HepG2 (cell line): Measurements from ENCODE around the gene ZNF888. TPM values are rescaled to one million over a fixed set of nuclear protein-coding genes. Genes with fewer than 3 reads are reported as not detected.
A peak's percentile ranks its signal among the peaks of the same experiment; 100 is the strongest.

Source experiments
- ARNT2 ChIP-seq: sonication (generic); formaldehyde crosslinking; IDR thresholded peaks from 2 replicates; pipeline ENCODE4 v1.8.0; 2022; ENCODE audit warnings: mild to moderate bottlenecking, low read depth, missing genetic modification reagents, moderate library complexity
- CBX2 ChIP-seq, 2 experiments: fragments of 200-600 bp in 1 of 2; sonication (generic); formaldehyde crosslinking in 1 of 2; IDR thresholded peaks; 2 replicates each; pipeline versions ENCODE4 v1.7.0 to v1.8.1; 2018 to 2022; ENCODE audit warnings: low read depth in 2 of 2, low read length in 1 of 2, mild to moderate bottlenecking in 1 of 2, missing genetic modification reagents in 1 of 2
- E2F5 ChIP-seq: sonication (generic); formaldehyde crosslinking; conservative IDR thresholded peaks from 2 replicates; pipeline ENCODE4 v1.4.0; 2020; ENCODE audit warnings: missing genetic modification reagents
- FIP1L1 ChIP-seq: fragments of 200-400 bp; formaldehyde crosslinking; IDR thresholded peaks from 2 replicates; pipeline ENCODE4 v1.6.1; 2018; ENCODE audit warnings: low read depth, mild to moderate bottlenecking, low read length, moderate library complexity, borderline replicate concordance; ENCODE audit not compliant: insufficient read depth
- HMG20B ChIP-seq: conservative IDR thresholded peaks from 2 replicates; pipeline ENCODE4 v1.6.1; 2016; ENCODE audit warnings: missing genetic modification reagents, missing compliant biosample characterization
- KAT8 ChIP-seq: IDR thresholded peaks from 2 replicates; pipeline ENCODE4 v1.6.1; 2016; ENCODE audit warnings: missing genetic modification reagents, missing compliant biosample characterization
- NFATC3 ChIP-seq: sonication (generic); formaldehyde crosslinking; IDR thresholded peaks from 2 replicates; pipeline ENCODE4 v1.5.1; 2020; ENCODE audit warnings: mild to moderate bottlenecking, missing genetic modification reagents
- PPARG ChIP-seq: conservative IDR thresholded peaks from 2 replicates; pipeline ENCODE4 v1.6.1; 2016; ENCODE audit warnings: missing biosample characterization, missing genetic modification reagents
- RARG ChIP-seq: sonication (generic); formaldehyde crosslinking; IDR thresholded peaks from 2 replicates; pipeline ENCODE4 v1.4.0; 2020; ENCODE audit warnings: low read depth, mild to moderate bottlenecking, missing genetic modification reagents
- RBM39 ChIP-seq: fragments of 200-400 bp; formaldehyde crosslinking; IDR thresholded peaks from one replicate; pipeline ENCODE4 v1.6.1; 2018; ENCODE audit warnings: antibody characterized with exemption, mild to moderate bottlenecking, low read depth, low read length; ENCODE audit not compliant: poor library complexity, severe bottlenecking
- THAP11 ChIP-seq: IDR thresholded peaks from 2 replicates; pipeline ENCODE4 v1.6.1; 2016; ENCODE audit warnings: missing biosample characterization, missing genetic modification reagents
- ZBTB42 ChIP-seq: sonication (generic); formaldehyde crosslinking; IDR thresholded peaks from 2 replicates; pipeline ENCODE4 v1.5.0; 2020; ENCODE audit warnings: mild to moderate bottlenecking, missing genetic modification reagents
- ZFP62 ChIP-seq: sonication (generic); formaldehyde crosslinking; IDR thresholded peaks from 2 replicates; pipeline ENCODE4 v1.4.0; 2020; ENCODE audit warnings: missing genetic modification reagents
- ZNF296 ChIP-seq: sonication (generic); formaldehyde crosslinking; conservative IDR thresholded peaks from 2 replicates; pipeline ENCODE4 v1.5.0; 2020; ENCODE audit warnings: mild to moderate bottlenecking, missing genetic modification reagents
- ZNF430 ChIP-seq: sonication (generic); formaldehyde crosslinking; IDR thresholded peaks from 2 replicates; pipeline ENCODE4 v1.9.0; 2021; ENCODE audit warnings: mild to moderate bottlenecking, missing genetic modification reagents
- ZNF501 ChIP-seq: sonication (generic); formaldehyde crosslinking; IDR thresholded peaks from 2 replicates; pipeline ENCODE4 v1.5.1; 2020; ENCODE audit warnings: mild to moderate bottlenecking, moderate library complexity, missing genetic modification reagents
- ZNF619 ChIP-seq: sonication (generic); formaldehyde crosslinking; IDR thresholded peaks from 2 replicates; pipeline ENCODE4 v1.4.0; 2020; ENCODE audit warnings: mild to moderate bottlenecking, missing genetic modification reagents
- ZNF687 ChIP-seq: sonication (generic); formaldehyde crosslinking; IDR thresholded peaks from 2 replicates; pipeline ENCODE4 v1.5.1; 2020; ENCODE audit warnings: mild to moderate bottlenecking, missing genetic modification reagents, moderate library complexity
- polyA plus RNA-seq, 8 experiments: library from polyadenylated mRNA; depleted of rRNA in 3 of 8; stranded (reverse) in 7 of 8; unstranded in 1 of 8; fragments of >200 nt; fragmentation: Illumina TruSeq in 4 of 8; extraction: Trizol in 4 of 8; gene quantifications; 2 replicates each; pipeline versions ENCODE4 v1.2.1 to v1.2.3, GENCODE V29; 2011 to 2016; ENCODE audit warnings: low read depth in 4 of 8, missing spikeins in 1 of 8, mixed read lengths in 1 of 8; ENCODE audit not compliant: insufficient read depth in 1 of 8
- total RNA-seq, 5 experiments: library from RNA; depleted of rRNA; stranded (reverse); fragments of >200 nt; fragmentation: Illumina TruSeq; extraction: Trizol; gene quantifications; 2 replicates each; pipeline ENCODE4 v1.2.3, GENCODE V29; 2016; ENCODE audit warnings: low read depth in 1 of 5
- TF ChIP-seq, protein P1 (sequence below): sonication (generic); formaldehyde crosslinking; IDR thresholded peaks from 2 replicates; pipeline ENCODE4 v1.5.0; 2020; ENCODE audit warnings: mild to moderate bottlenecking, missing genetic modification reagents

Gene ZNF888
- total and polyA plus RNA-seq, 2 of the 13 experiments (the other 11 are each of a cell fraction or from before 2014, with no cell fraction given), result 1.7 to 7.6 TPM

- TF ChIP-seq ARNT2 (no peak), THAP11 (CRISPR knock-in tag) (peak; percentile 52; the same call in 1 of the 2 replicates), ZNF619 (CRISPR knock-in tag) (no peak), RARG (CRISPR knock-in tag) (no peak), ZNF687 (CRISPR knock-in tag) (peak; percentile 76), RBM39 (no peak), ZNF501 (CRISPR knock-in tag) (no peak), PPARG (no peak), ZNF296 (CRISPR knock-in tag) (no peak), KAT8 (peak; percentile 57; the same call in 1 of the 2 replicates), E2F5 (CRISPR knock-in tag) (no peak), HMG20B (CRISPR knock-in tag) (no peak), CBX2 (IDR thresholded peaks at IDR 0.05; ENCODE audit: low read depth, low read length) (no peak), CBX2 (CRISPR knock-in tag; IDR thresholded peaks at IDR 0.05; ENCODE audit: low read depth) (no peak), ZNF430 (peak; percentile 66; the same call in 1 of the 2 replicates), FIP1L1 (no peak), ZBTB42 (CRISPR knock-in tag) (no peak), NFATC3 (CRISPR knock-in tag) (no peak), ZFP62 (CRISPR knock-in tag) (no peak)
- TF ChIP-seq, protein P1, sequence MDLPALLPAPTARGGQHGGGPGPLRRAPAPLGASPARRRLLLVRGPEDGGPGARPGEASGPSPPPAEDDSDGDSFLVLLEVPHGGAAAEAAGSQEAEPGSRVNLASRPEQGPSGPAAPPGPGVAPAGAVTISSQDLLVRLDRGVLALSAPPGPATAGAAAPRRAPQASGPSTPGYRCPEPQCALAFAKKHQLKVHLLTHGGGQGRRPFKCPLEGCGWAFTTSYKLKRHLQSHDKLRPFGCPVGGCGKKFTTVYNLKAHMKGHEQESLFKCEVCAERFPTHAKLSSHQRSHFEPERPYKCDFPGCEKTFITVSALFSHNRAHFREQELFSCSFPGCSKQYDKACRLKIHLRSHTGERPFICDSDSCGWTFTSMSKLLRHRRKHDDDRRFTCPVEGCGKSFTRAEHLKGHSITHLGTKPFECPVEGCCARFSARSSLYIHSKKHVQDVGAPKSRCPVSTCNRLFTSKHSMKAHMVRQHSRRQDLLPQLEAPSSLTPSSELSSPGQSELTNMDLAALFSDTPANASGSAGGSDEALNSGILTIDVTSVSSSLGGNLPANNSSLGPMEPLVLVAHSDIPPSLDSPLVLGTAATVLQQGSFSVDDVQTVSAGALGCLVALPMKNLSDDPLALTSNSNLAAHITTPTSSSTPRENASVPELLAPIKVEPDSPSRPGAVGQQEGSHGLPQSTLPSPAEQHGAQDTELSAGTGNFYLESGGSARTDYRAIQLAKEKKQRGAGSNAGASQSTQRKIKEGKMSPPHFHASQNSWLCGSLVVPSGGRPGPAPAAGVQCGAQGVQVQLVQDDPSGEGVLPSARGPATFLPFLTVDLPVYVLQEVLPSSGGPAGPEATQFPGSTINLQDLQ (CRISPR knock-in tag), result no peak
Observed at GRCh38 chr19:52942386-52943133, 19.3 kb upstream of the ZNF888 start (continued).
